ENCODE data around the gene SECISBP2. TPM values are rescaled to one million over a fixed set of nuclear protein-coding genes. Genes with fewer than 3 reads are reported as not detected.
A peak's percentile ranks its signal among the peaks of the same experiment; 100 is the strongest.

The SECISBP2 gene
- total and polyA plus RNA-seq, 2 experiments from 2014 or later = 77.7 to 86.8 TPM

DNA sequence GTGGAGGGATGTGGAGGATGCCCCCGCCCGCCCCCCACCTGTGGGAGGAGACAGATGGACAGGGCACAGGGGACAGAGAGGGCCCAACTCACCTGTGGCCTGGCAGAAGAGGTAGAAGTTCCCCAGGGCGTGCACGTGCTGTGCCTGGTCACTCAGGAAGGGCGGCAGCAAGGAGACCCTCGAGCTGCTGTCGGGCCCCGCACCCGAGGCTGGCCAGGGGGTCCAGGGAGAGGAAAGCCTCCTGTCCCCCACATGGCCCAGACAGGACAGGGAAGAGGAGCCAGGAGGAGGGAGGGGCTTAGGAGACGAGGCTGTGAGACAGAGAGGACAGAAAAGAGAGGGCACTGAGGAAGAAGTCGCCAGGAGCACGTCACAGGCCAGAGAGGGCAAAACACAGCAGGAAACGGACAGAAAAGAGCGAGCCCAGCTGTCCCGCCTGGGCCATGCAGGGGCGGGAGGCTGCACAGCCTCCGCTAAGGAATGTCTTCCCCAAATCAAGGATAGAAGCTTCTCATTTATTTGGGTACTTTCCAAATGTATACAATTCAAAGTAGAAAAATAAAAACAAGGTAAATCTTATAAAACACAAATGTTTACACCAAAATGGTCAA lies 58.5 kb downstream of the SECISBP2 start:
- TF ChIP-seq NANOG (IDR thresholded peaks at IDR 0.05; ENCODE audit: borderline replicate concordance) (no peak), JUNB (IDR thresholded peaks at IDR 0.05; ENCODE audit: unreplicated experiment) (no peak), CREB1 (CRISPR knock-in tag; IDR thresholded peaks at IDR 0.05; ENCODE audit: low read depth) (no peak), EZH2 (IDR thresholded peaks at IDR 0.05; ENCODE audit: low read depth, unreplicated experiment) (no peak)
- TF ChIP-seq, protein P1, sequence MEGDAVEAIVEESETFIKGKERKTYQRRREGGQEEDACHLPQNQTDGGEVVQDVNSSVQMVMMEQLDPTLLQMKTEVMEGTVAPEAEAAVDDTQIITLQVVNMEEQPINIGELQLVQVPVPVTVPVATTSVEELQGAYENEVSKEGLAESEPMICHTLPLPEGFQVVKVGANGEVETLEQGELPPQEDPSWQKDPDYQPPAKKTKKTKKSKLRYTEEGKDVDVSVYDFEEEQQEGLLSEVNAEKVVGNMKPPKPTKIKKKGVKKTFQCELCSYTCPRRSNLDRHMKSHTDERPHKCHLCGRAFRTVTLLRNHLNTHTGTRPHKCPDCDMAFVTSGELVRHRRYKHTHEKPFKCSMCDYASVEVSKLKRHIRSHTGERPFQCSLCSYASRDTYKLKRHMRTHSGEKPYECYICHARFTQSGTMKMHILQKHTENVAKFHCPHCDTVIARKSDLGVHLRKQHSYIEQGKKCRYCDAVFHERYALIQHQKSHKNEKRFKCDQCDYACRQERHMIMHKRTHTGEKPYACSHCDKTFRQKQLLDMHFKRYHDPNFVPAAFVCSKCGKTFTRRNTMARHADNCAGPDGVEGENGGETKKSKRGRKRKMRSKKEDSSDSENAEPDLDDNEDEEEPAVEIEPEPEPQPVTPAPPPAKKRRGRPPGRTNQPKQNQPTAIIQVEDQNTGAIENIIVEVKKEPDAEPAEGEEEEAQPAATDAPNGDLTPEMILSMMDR (conservative IDR thresholded peaks at IDR 0.05; ENCODE audit: low read depth in 2 of 2) = no peak
- TF ChIP-seq, protein P2, sequence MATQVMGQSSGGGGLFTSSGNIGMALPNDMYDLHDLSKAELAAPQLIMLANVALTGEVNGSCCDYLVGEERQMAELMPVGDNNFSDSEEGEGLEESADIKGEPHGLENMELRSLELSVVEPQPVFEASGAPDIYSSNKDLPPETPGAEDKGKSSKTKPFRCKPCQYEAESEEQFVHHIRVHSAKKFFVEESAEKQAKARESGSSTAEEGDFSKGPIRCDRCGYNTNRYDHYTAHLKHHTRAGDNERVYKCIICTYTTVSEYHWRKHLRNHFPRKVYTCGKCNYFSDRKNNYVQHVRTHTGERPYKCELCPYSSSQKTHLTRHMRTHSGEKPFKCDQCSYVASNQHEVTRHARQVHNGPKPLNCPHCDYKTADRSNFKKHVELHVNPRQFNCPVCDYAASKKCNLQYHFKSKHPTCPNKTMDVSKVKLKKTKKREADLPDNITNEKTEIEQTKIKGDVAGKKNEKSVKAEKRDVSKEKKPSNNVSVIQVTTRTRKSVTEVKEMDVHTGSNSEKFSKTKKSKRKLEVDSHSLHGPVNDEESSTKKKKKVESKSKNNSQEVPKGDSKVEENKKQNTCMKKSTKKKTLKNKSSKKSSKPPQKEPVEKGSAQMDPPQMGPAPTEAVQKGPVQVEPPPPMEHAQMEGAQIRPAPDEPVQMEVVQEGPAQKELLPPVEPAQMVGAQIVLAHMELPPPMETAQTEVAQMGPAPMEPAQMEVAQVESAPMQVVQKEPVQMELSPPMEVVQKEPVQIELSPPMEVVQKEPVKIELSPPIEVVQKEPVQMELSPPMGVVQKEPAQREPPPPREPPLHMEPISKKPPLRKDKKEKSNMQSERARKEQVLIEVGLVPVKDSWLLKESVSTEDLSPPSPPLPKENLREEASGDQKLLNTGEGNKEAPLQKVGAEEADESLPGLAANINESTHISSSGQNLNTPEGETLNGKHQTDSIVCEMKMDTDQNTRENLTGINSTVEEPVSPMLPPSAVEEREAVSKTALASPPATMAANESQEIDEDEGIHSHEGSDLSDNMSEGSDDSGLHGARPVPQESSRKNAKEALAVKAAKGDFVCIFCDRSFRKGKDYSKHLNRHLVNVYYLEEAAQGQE (IDR thresholded peaks at IDR 0.05; ENCODE audit: unreplicated experiment) = no peak
- Mint-ChIP-seq H3K4me1 (no peaks in the 10 kb centered on the region; the same call in 2 of the 3 replicates), H3K27me3 (ENCODE audit: insufficient read depth, low read depth, poor library complexity) (peaks cover 7% of the 10 kb centered on the region), H3K9me3 (no peaks in the 10 kb centered on the region; the same call in 2 of the 3 replicates), H3K27ac (no peak overlapping the region; the same call in 1 of the 2 replicates), H3K4me3 (no peak overlapping the region), H3K36me3 (ENCODE audit: low read depth) (peaks cover 42% of the 10 kb centered on the region)
- no peak overlapping the region for H3K4me3 ChIP-seq
- no peaks in the 10 kb centered on the region for H3K9me2 ChIP-seq (ENCODE audit: insufficient read depth)
- no peaks in the 10 kb centered on the region for H3K79me2 ChIP-seq (replicated peaks; ENCODE audit: insufficient read depth)
- ATAC-seq = no peak
- H4K20me1 ChIP-seq (replicated peaks; ENCODE audit: insufficient read depth) = no peaks in the 10 kb centered on the region
- H3K27me3 ChIP-seq (ENCODE audit: insufficient read depth) = no peaks in the 10 kb centered on the region
- peaks cover 9% of the 10 kb centered on the region; the same call in 1 of the 2 replicates for H3K36me3 ChIP-seq (ENCODE audit: insufficient read depth)
- H3K4me1 ChIP-seq (ENCODE audit: insufficient read depth) = peaks cover 3% of the 10 kb centered on the region; the same call in 1 of the 2 replicates
- no peak overlapping the region for H3K4me2 ChIP-seq
- no peak overlapping the region for H3K27ac ChIP-seq (ENCODE audit: low read depth)
- no peaks in the 10 kb centered on the region for H3F3A ChIP-seq (replicated peaks; ENCODE audit: low read depth)
- no peak overlapping the region for H2AFZ ChIP-seq
- no peak for DNase-seq (ENCODE audit: low spot score)

DNA sequence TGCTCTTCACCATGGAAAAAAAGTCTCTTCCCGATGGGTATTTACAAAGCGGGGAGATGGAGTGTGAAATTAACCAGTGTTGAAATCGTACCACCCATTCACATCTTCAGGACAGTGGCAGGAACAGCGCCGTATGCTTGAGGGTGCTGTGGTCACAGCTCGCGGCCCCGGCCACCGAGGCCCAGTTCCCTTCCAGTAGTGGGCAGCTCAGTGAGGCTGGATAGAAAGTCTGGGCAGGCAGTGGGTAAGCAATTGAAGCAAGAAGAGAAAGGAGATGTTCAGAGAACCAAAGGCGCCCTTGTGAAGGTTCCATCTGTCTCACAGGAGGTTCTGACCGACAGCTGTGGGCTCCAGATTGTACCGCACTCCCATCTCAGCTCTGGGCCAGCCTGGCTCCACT lies 59.1 kb downstream of the SECISBP2 start:
- Histone ChIP-seq H3K4me2 (no peak overlapping the region), H3K27ac (ENCODE audit: low read depth) (no peak overlapping the region), H3K4me1 (ENCODE audit: insufficient read depth) (peaks cover 3% of the 10 kb centered on the region; the same call in 1 of the 2 replicates), H3F3A (replicated peaks; ENCODE audit: low read depth) (no peaks in the 10 kb centered on the region), H3K9me2 (ENCODE audit: insufficient read depth) (no peaks in the 10 kb centered on the region), H3K36me3 (ENCODE audit: insufficient read depth) (peaks cover 9% of the 10 kb centered on the region; the same call in 1 of the 2 replicates), H3K27me3 (ENCODE audit: insufficient read depth) (no peaks in the 10 kb centered on the region), H2AFZ (no peak overlapping the region), H3K79me2 (replicated peaks; ENCODE audit: insufficient read depth) (no peaks in the 10 kb centered on the region), H4K20me1 (replicated peaks; ENCODE audit: insufficient read depth) (no peaks in the 10 kb centered on the region), H3K4me3 (no peak overlapping the region)
- TF ChIP-seq JUNB (IDR thresholded peaks at IDR 0.05; ENCODE audit: unreplicated experiment) (no peak), EZH2phosphoT487 (IDR thresholded peaks at IDR 0.05; ENCODE audit: unreplicated experiment) (no peak), STAT1 (IDR thresholded peaks at IDR 0.05; ENCODE audit: unreplicated experiment) (no peak)
- TF ChIP-seq, protein P2 (IDR thresholded peaks at IDR 0.05; ENCODE audit: unreplicated experiment) = no peak
- ATAC-seq (no peak), DNase-seq (ENCODE audit: low spot score) (no peak)
- H3K36me3 Mint-ChIP-seq (ENCODE audit: low read depth) = peaks cover 46% of the 10 kb centered on the region
- H3K9me3 Mint-ChIP-seq = no peaks in the 10 kb centered on the region; the same call in 2 of the 3 replicates
- 0 out of 2 replicates have a peak overlapping the region, but pooled peaks have one; percentile 45 for H3K27ac Mint-ChIP-seq
- no peak overlapping the region for H3K4me3 Mint-ChIP-seq
- no peaks in the 10 kb centered on the region; the same call in 2 of the 3 replicates for H3K4me1 Mint-ChIP-seq
- peaks cover 7% of the 10 kb centered on the region for H3K27me3 Mint-ChIP-seq (ENCODE audit: insufficient read depth, low read depth, poor library complexity)

Data from GM23338 (cell line).